Measurements from ENCODE around the gene PIEZO2.

The PIEZO2 gene

GRCh38 chr18:10750191-10751035 lies 399.0 kb downstream of the PIEZO2 start:
- H3K4me3 ChIP-seq (ENCODE audit: control insufficient read depth, low read depth, low read length) = no peak overlapping the region
- no peak for DNase-seq (ENCODE audit: low read depth)
- TF ChIP-seq CTCF (IDR thresholded peaks at IDR 0.05; ENCODE audit: control insufficient read depth, insufficient read depth, low read depth, low read length, missing control alignments) = no peak

GRCh38 chr18:10748641-10749040 lies 400.7 kb downstream of the PIEZO2 start:
- DNase-seq (ENCODE audit: low read depth) = no peak
- no peak for TF ChIP-seq CTCF (IDR thresholded peaks at IDR 0.05; ENCODE audit: control insufficient read depth, insufficient read depth, low read depth, low read length, missing control alignments)
- H3K4me3 ChIP-seq (ENCODE audit: control insufficient read depth, low read depth, low read length) = no peak overlapping the region

GRCh38 chr18:10745971-10746370 lies 403.4 kb downstream of the PIEZO2 start:
- no peak for DNase-seq (ENCODE audit: low read depth)
- no peak for TF ChIP-seq CTCF (IDR thresholded peaks at IDR 0.05; ENCODE audit: control insufficient read depth, insufficient read depth, low read depth, low read length, missing control alignments)
- H3K4me3 ChIP-seq (ENCODE audit: control insufficient read depth, low read depth, low read length) = no peak overlapping the region

- no peak for TF ChIP-seq CTCF (IDR thresholded peaks at IDR 0.05; ENCODE audit: control insufficient read depth, insufficient read depth, low read depth, low read length, missing control alignments)
- DNase-seq (ENCODE audit: low read depth) = no peak
- H3K4me3 ChIP-seq (ENCODE audit: control insufficient read depth, low read depth, low read length) = no peak overlapping the region
Observed at GRCh38 chr18:10745219-10745618, 404.1 kb downstream of the PIEZO2 start.

- H3K4me3 ChIP-seq (ENCODE audit: control insufficient read depth, low read depth, low read length) = no peak overlapping the region
- no peak for TF ChIP-seq CTCF (IDR thresholded peaks at IDR 0.05; ENCODE audit: control insufficient read depth, insufficient read depth, low read depth, low read length, missing control alignments)
- DNase-seq (ENCODE audit: low read depth) = no peak
Observed at GRCh38 chr18:10743766-10744165, 405.6 kb downstream of the PIEZO2 start.

DNA sequence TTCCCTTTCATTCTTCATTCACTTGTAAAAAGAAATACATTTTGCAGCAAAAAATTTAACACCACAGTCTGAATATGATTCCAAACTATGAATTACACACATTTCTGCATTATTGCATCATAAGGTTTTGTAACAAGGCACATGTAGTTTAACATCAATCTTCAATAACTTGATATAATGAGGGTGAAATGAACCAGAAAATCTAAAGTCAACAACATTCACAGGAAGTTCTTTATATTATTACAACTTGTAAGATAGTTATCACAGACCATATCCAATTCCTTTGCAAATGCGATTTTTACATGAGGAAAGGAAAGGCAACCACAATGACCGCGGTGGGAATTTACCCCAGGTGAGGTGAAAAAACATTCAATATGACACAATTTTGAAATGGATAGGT lies 410.2 kb downstream of the PIEZO2 start:
- no peak for TF ChIP-seq CTCF (IDR thresholded peaks at IDR 0.05; ENCODE audit: control insufficient read depth, insufficient read depth, low read depth, low read length, missing control alignments)
- DNase-seq (ENCODE audit: low read depth) = no peak
- H3K4me3 ChIP-seq (ENCODE audit: control insufficient read depth, low read depth, low read length) = no peak overlapping the region
